ENCODE data around the gene GRIA4.
A peak's percentile ranks its signal among the peaks of the same experiment; 100 is the strongest.

The GRIA4 gene

DNA sequence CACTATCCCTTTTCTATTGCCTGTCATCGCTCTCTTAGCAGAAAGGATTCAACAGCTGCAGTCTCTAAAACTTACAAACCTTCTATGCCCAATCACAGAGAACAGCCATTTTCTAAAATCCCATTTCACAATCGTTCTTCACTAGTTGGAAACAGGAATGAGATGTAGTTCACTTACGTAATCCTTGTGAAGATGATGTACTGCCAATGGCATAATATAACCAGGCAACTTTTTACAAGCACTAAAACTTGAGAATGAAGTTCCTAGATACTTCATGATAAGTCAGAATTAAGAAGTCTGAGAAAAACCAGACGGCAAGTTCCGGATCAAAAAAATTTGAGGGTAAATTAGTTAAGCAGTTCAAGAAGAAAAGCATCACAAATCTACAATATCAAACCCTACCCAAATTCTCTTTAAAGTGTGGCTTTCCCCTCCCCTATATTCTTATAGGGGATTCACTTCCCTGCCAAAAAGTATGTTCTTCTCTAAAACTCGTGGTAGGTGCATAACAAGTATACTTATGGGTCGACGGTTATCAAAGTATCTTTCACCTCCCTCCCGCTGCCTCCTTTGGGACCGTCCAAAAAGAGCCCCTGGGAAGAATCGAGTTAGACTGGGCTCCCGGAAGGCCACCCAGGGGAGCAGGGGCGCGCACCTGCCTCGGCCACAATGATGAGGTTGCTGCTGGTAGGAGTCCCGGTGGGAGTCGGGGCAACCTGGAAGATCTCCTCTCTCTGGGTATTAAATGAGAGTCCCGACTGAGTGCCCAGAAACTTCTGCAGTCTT lies 411.5 kb downstream of the GRIA4 start:
- DNase-seq: no peak

DNA sequence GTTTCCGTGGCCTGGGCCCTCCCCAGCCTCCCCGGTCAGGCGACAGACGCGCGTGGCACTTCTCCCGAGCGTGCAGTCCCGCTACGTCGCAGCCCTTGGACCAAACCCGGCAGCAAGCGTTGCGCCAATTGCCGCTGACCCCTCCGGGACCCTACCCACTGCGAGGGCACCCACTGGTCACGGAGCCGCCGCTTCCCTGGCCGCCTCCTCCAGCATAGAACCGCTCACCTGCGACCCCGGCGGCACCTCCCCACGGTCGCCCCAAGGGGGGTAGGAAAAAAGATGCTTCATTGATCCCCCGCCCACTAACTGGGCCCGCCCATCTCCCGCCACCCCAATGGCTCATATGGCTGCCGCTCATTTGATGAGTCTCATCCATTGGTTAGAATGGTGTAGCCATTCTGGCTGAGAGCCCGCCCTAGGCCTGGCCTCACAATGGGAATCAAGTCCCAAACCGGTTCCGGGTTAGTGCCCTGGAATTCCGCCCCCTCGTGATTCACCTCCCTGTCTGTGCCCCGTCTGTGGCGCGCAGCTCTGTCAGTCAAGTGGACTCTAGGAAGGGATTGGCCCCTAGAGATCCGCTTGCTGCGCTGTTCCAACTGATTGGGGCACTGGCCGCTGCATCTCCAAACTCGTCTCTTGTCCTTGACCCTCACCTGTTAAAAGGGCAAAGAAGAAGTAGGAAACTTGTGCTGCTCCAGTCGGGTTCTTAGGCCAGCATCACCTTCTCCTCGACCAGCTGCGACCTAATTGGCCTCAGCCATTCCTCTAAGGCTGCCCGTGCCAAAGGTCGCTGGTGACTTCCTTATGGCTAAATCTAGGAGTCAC lies 412.3 kb downstream of the GRIA4 start, which contains the start of gene MSANTD4:
MSANTD4 (minus strand) TSS at position 274 of the 828 bp plus-strand sequence. CDS start 11,323 bp downstream, outside the sequence.
- DNase-seq: peak; percentile 92 to 96

DNA sequence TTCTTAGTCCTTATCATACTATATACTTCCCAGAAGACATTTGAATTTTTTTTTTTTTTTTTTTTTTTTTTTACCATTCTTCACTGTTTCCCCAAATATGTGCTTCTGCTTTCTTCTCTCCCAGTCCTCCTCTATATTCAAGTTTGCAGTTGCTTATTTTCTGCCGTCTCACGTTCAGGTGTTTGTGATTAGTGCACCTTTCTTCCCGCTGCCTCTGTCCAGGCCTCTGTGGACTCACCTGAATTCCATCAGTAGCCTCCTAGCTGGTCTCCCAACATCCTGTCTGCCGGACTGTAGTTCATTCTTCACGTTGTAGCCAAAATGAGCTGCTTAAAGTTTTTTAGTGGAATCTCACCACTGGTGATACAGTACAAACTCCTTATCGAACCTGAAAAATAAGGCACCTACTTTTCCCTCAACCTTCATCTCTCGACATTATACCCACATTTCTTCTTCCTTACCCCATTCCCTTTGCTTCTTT lies 413.0 kb downstream of the GRIA4 start:
- DNase-seq: no peak

DNA sequence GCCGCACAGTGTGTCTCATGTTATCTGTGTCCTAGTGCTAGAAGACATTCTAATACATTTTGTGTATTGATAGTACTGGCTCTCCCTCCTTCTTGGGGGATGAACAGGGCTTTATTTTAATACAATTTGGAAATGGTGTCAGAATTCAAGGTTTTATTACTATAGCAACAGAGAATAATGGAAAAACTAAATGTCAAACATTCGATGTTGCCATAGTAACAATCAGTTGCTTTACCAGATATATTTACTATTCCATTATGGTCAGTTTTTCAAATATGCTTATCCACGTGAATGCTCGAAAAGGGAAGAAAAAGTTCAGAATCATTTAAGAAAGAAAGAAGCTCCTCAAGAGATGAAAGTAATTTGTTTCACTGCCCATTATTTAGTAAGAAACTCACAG lies 420.7 kb downstream of the GRIA4 start:
- DNase-seq: no peak

DNA sequence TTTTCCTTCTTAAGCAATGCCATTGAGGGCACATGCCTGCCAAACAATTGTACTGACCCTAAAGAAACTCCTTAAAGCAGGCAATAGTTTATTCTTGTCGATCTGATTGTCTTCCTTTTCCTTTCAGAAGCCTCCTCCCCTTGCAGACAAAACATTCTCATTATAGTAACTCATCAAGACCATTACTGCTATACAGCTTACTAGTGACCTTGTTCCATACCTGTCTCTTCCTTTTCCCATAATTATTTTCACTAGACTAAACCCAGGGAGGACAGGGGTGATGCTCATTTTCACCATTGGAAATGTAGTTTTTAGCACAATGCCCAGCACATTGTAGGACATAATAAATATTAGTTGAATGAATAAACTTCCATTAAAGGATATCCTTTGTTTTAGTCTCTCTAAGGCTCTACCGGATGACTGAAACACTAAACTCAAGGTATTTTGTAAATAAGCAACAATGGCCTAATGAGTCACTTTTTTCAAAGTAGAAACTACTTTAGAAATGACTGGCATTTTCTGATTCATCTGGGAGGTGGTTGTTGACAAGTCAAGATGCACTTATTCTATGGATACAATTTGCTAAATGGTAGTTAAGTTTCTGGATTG lies 421.4 kb downstream of the GRIA4 start:
- DNase-seq: no peak

All from NCI-H187 (cell line).